GM15510 (cell line): ENCODE measurements around the gene PYGM.

Experiments
- POLR2A ChIP-seq: IDR thresholded peaks from 3 replicates; pipeline ENCODE4 v1.6.1; 2011; ENCODE audit warnings: borderline replicate concordance; ENCODE audit not compliant: insufficient read length; ENCODE audit errors: extremely low read depth

The PYGM gene

GRCh38 chr11:64759722-64760719 lies at the start of gene PYGM:
Gene PYGM (minus strand): TSS chr11:64759974. CDS start chr11:64759898, 76 bp downstream.
- no peak for TF ChIP-seq POLR2A

GRCh38 chr11:64805481-64805880 lies 45.7 kb upstream of the PYGM start:
- no peak for TF ChIP-seq POLR2A

GRCh38 chr11:64804346-64805210 lies 44.8 kb upstream of the PYGM start:
- TF ChIP-seq POLR2A, result no peak

- no peak for TF ChIP-seq POLR2A
Measured at GRCh38 chr11:64803846-64804345, 44.1 kb upstream of the PYGM start.

- TF ChIP-seq POLR2A, result no peak
Measured at GRCh38 chr11:64803158-64803845, 43.5 kb upstream of the PYGM start, which contains the start of gene MAP4K2. Gene MAP4K2 (minus strand): TSS chr11:64803214. CDS start chr11:64803149, 65 bp downstream.

GRCh38 chr11:64802370-64803157 lies 42.8 kb upstream of the PYGM start:
- TF ChIP-seq POLR2A, result peak; percentile 47

- TF ChIP-seq POLR2A, result no peak
Measured at GRCh38 chr11:64801561-64802369, 42.0 kb upstream of the PYGM start.

GRCh38 chr11:64801158-64801464 lies 41.3 kb upstream of the PYGM start:
- TF ChIP-seq POLR2A, result no peak

- no peak for TF ChIP-seq POLR2A
Measured at GRCh38 chr11:64800303-64801157, 40.8 kb upstream of the PYGM start.

- no peak for TF ChIP-seq POLR2A
Measured at GRCh38 chr11:64799623-64800302, 40.0 kb upstream of the PYGM start.

GRCh38 chr11:64799256-64799622 lies 39.5 kb upstream of the PYGM start:
- no peak for TF ChIP-seq POLR2A
